ENCODE results near the gene OBP2B.

DNA sequence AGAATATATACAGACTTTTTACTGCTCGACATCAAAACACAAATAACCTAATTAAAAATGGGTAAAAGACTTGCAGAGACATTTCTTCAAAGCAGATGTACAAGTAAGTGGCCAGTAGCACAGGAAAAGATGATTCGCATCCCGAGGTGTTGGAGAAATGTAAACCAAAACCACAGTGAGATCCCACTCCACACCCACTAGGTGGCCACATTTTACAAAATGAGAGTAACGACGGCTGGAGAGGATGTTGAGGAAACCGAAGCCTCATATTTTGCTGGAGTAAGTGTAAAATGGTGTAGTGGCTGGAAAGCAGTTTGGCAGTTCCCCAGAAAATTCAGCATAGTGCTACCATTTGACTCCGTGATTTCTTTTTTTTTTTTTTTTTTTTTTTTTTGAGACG lies 24.1 kb downstream of the OBP2B start:
- TF ChIP-seq, protein P1, sequence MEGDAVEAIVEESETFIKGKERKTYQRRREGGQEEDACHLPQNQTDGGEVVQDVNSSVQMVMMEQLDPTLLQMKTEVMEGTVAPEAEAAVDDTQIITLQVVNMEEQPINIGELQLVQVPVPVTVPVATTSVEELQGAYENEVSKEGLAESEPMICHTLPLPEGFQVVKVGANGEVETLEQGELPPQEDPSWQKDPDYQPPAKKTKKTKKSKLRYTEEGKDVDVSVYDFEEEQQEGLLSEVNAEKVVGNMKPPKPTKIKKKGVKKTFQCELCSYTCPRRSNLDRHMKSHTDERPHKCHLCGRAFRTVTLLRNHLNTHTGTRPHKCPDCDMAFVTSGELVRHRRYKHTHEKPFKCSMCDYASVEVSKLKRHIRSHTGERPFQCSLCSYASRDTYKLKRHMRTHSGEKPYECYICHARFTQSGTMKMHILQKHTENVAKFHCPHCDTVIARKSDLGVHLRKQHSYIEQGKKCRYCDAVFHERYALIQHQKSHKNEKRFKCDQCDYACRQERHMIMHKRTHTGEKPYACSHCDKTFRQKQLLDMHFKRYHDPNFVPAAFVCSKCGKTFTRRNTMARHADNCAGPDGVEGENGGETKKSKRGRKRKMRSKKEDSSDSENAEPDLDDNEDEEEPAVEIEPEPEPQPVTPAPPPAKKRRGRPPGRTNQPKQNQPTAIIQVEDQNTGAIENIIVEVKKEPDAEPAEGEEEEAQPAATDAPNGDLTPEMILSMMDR (conservative IDR thresholded peaks at IDR 0.05): peak; percentile 43
- TF ChIP-seq ZFX (IDR thresholded peaks at IDR 0.05): no peak

Measured in C4-2B (cell line).